GM23338 (cell line): ENCODE measurements around the gene TTYH1. TPM values are rescaled to one million over a fixed set of nuclear protein-coding genes. Genes with fewer than 3 reads are reported as not detected.

Source experiments
- ATAC-seq: fragments of 200-7000 bp; cut with Tn5 transposase; 3 replicates; pipeline ENCODE4 v1.9.1; 2020
- DNase-seq: peaks from one replicate; pipeline ENCODE4 v3.0.0-alpha.2; 2015; ENCODE audit warnings: low spot score
- H2AFZ ChIP-seq: fragments of 200-600 bp; sonication (generic); 2 replicates; pipeline ENCODE4 v1.8.0; 2016; ENCODE audit warnings: antibody characterized with exemption, mild to moderate bottlenecking, moderate library complexity
- H3F3A ChIP-seq: fragments of 200-600 bp; sonication (generic); replicated peaks from 2 replicates; pipeline ENCODE4 v1.8.0; 2017; ENCODE audit warnings: antibody characterized with exemption, mixed run types, low read depth
- H3K27ac ChIP-seq: fragments of 200-600 bp; sonication (generic); 2 replicates; pipeline ENCODE4 v1.6.1; 2016; ENCODE audit warnings: low read depth
- H3K27me3 ChIP-seq: fragments of 200-600 bp; sonication (generic); 2 replicates; pipeline ENCODE4 v1.8.0; 2016; ENCODE audit warnings: mild to moderate bottlenecking, mixed run types, moderate library complexity; ENCODE audit not compliant: insufficient read depth
- H3K36me3 ChIP-seq: fragments of 200-600 bp; sonication (generic); 2 replicates; pipeline ENCODE4 v1.8.0; 2016; ENCODE audit warnings: mild to moderate bottlenecking; ENCODE audit not compliant: insufficient read depth
- H3K4me1 ChIP-seq: fragments of 200-600 bp; sonication (generic); 2 replicates; pipeline ENCODE4 v1.8.0; 2016; ENCODE audit warnings: mild to moderate bottlenecking, moderate library complexity; ENCODE audit not compliant: insufficient read depth
- H3K4me2 ChIP-seq: fragments of 200-600 bp; sonication (generic); 2 replicates; pipeline ENCODE4 v1.7.1; 2017; ENCODE audit warnings: mixed run types
- H3K4me3 ChIP-seq: fragments of 200-600 bp; sonication (generic); 2 replicates; pipeline ENCODE4 v1.6.1; 2016; ENCODE audit warnings: mixed run types
- H3K79me2 ChIP-seq: fragments of 200-600 bp; sonication (generic); replicated peaks from 2 replicates; pipeline ENCODE4 v1.8.0; 2017; ENCODE audit warnings: mild to moderate bottlenecking; ENCODE audit not compliant: insufficient read depth
- H3K9me2 ChIP-seq: fragments of 200-600 bp; sonication (generic); 2 replicates; pipeline ENCODE4 v1.8.0; 2017; ENCODE audit not compliant: insufficient read depth
- H4K20me1 ChIP-seq: fragments of 200-600 bp; sonication (generic); replicated peaks from 2 replicates; pipeline ENCODE4 v1.8.0; 2017; ENCODE audit warnings: mild to moderate bottlenecking; ENCODE audit not compliant: insufficient read depth
- H3K27ac Mint-ChIP-seq: 2 replicates; pipeline ENCODE4 v1.8.0; 2020; ENCODE audit warnings: inconsistent platforms, mild to moderate bottlenecking, moderate library complexity, mixed read lengths
- H3K27me3 Mint-ChIP-seq: 3 replicates; pipeline ENCODE4 v1.8.0; 2022; ENCODE audit warnings: low read depth, mild to moderate bottlenecking, moderate library complexity, mixed read lengths, inconsistent platforms; ENCODE audit not compliant: insufficient read depth, poor library complexity
- H3K36me3 Mint-ChIP-seq: 3 replicates; pipeline ENCODE4 v1.8.0; 2021; ENCODE audit warnings: low read depth, mild to moderate bottlenecking, inconsistent platforms, moderate library complexity, mixed read lengths
- H3K4me1 Mint-ChIP-seq: 3 replicates; pipeline ENCODE4 v1.8.0; 2020; ENCODE audit warnings: mild to moderate bottlenecking, inconsistent platforms, mixed read lengths
- H3K4me3 Mint-ChIP-seq: 3 replicates; pipeline ENCODE4 v1.8.0; 2021; ENCODE audit warnings: moderate library complexity, mild to moderate bottlenecking, inconsistent platforms, mixed read lengths
- H3K9me3 Mint-ChIP-seq: 3 replicates; pipeline ENCODE4 v1.8.0; 2020; ENCODE audit warnings: moderate library complexity, mild to moderate bottlenecking, inconsistent platforms, mixed read lengths
- CREB1 ChIP-seq: fragments of 250-450 bp; sonication (Bioruptor Pico); IDR thresholded peaks from 2 replicates; pipeline ENCODE4 v1.5.0; 2020; ENCODE audit warnings: low read depth, mild to moderate bottlenecking, moderate library complexity
- POLR2AphosphoS5 ChIP-seq: IDR thresholded peaks from 2 replicates; pipeline ENCODE4 v1.6.1; 2016; ENCODE audit warnings: antibody characterized with exemption, low read depth
- ZNF114 ChIP-seq: fragments of 250-450 bp; sonication (Bioruptor Pico); IDR thresholded peaks from 2 replicates; pipeline ENCODE4 v1.5.0; 2020; ENCODE audit warnings: mild to moderate bottlenecking, moderate library complexity
- polyA plus RNA-seq: library from polyadenylated mRNA; unstranded; fragments of >200 nt; fragmentation: Nextera tagmentation; extraction: Ambion mirVana; gene quantifications from 2 replicates; pipeline ENCODE4 v1.2.1, GENCODE V29; 2016
- total RNA-seq: library from RNA; depleted of rRNA; stranded (reverse); fragments of >200 nt; shearing (Covaris generic); gene quantifications from 2 replicates; pipeline ENCODE4 v1.2.3, GENCODE V29; 2014
- TF ChIP-seq, protein P1 (sequence below): IDR thresholded peaks from 2 replicates; pipeline ENCODE4 v1.6.1; 2016; ENCODE audit warnings: antibody characterized with exemption
- TF ChIP-seq, protein P2 (sequence below): IDR thresholded peaks from one replicate; pipeline ENCODE4 v1.6.1; 2018; ENCODE audit warnings: antibody characterized with exemption; ENCODE audit not compliant: unreplicated experiment
- TF ChIP-seq, protein P3 (sequence below): fragments of 250-450 bp; sonication (Bioruptor Pico); IDR thresholded peaks from 2 replicates; pipeline ENCODE4 v1.5.0; 2020; ENCODE audit warnings: mild to moderate bottlenecking, moderate library complexity

Gene TTYH1
- total and polyA plus RNA-seq, 2 experiments from 2014 or later: 18.2 to 40.8 TPM

DNA sequence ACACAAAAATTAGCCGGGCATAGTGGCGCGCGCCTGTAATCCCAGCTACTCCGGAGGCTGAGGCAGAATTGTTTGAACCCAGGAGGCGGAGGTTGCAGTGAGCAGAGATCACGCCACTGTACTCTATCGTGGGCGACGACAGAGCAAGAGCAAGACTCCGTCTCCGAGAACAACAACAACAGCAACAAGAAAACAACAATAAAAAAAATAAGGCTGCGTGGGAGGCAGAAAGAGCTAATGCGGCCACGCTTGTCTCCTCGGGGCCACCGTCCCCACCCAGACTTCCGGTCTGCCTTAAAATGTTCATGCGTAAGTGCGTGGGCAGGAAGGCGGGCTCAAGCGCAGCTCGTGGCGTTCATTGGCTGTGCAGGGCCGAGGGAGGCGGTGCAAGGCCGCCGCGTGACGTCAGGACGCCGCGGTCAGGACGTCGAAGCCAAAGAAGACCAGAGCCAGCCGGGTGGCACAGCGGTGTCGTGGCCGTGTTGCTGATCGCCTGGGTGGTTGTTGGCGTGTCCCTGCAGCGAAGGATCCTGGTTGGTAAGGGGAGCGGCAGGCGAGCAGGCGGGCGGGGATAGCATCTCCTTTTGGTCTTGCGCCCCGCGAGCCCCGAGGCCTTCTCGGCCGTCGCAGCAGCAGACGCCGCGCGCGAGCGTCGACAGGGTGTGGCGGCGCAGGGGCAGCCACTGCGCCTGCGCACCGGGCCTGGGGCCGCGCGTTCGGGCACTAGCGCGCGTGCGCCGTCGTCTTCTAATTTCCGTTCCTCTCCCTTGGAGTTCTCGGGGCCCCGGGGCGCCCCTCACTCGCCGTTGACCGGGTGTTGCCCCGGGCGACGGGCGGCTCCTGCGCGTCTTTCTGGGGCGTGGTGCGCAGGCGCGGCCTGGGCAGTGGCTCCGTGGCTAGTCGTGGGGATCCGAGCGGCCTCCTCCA lies 33.8 kb downstream of the TTYH1 start, which contains the start of gene LENG8:
LENG8 (plus strand) TSS at position 426 of the 927 bp plus-strand sequence. CDS start 2,146 bp downstream, outside the sequence.
- Mint-ChIP-seq H3K4me1 (peaks cover 19% of the 10 kb centered on the region), H3K27me3 (peaks cover 15% of the 10 kb centered on the region), H3K27ac (peak within 1 kb of the TSS; percentile 99), H3K9me3 (peaks cover 12% of the 10 kb centered on the region), H3K4me3 (peak within 1 kb of the TSS; percentile 98), H3K36me3 (peaks cover 53% of the 10 kb centered on the region)
- ATAC-seq (peak; percentile 92), DNase-seq (peak; percentile 95)
- no peaks in the 10 kb centered on the region for H3K9me2 ChIP-seq
- H3K79me2 ChIP-seq: peaks cover 67% of the 10 kb centered on the region
- TF ChIP-seq, protein P1, sequence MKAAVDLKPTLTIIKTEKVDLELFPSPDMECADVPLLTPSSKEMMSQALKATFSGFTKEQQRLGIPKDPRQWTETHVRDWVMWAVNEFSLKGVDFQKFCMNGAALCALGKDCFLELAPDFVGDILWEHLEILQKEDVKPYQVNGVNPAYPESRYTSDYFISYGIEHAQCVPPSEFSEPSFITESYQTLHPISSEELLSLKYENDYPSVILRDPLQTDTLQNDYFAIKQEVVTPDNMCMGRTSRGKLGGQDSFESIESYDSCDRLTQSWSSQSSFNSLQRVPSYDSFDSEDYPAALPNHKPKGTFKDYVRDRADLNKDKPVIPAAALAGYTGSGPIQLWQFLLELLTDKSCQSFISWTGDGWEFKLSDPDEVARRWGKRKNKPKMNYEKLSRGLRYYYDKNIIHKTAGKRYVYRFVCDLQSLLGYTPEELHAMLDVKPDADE: peak; percentile 73; the same call in 1 of the 2 replicates
- TF ChIP-seq CREB1 (CRISPR knock-in tag) (peak; percentile 94), ZNF114 (no peak), POLR2AphosphoS5 (peak; percentile 95)
- TF ChIP-seq, protein P2, sequence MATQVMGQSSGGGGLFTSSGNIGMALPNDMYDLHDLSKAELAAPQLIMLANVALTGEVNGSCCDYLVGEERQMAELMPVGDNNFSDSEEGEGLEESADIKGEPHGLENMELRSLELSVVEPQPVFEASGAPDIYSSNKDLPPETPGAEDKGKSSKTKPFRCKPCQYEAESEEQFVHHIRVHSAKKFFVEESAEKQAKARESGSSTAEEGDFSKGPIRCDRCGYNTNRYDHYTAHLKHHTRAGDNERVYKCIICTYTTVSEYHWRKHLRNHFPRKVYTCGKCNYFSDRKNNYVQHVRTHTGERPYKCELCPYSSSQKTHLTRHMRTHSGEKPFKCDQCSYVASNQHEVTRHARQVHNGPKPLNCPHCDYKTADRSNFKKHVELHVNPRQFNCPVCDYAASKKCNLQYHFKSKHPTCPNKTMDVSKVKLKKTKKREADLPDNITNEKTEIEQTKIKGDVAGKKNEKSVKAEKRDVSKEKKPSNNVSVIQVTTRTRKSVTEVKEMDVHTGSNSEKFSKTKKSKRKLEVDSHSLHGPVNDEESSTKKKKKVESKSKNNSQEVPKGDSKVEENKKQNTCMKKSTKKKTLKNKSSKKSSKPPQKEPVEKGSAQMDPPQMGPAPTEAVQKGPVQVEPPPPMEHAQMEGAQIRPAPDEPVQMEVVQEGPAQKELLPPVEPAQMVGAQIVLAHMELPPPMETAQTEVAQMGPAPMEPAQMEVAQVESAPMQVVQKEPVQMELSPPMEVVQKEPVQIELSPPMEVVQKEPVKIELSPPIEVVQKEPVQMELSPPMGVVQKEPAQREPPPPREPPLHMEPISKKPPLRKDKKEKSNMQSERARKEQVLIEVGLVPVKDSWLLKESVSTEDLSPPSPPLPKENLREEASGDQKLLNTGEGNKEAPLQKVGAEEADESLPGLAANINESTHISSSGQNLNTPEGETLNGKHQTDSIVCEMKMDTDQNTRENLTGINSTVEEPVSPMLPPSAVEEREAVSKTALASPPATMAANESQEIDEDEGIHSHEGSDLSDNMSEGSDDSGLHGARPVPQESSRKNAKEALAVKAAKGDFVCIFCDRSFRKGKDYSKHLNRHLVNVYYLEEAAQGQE: no peak
- TF ChIP-seq, protein P3, sequence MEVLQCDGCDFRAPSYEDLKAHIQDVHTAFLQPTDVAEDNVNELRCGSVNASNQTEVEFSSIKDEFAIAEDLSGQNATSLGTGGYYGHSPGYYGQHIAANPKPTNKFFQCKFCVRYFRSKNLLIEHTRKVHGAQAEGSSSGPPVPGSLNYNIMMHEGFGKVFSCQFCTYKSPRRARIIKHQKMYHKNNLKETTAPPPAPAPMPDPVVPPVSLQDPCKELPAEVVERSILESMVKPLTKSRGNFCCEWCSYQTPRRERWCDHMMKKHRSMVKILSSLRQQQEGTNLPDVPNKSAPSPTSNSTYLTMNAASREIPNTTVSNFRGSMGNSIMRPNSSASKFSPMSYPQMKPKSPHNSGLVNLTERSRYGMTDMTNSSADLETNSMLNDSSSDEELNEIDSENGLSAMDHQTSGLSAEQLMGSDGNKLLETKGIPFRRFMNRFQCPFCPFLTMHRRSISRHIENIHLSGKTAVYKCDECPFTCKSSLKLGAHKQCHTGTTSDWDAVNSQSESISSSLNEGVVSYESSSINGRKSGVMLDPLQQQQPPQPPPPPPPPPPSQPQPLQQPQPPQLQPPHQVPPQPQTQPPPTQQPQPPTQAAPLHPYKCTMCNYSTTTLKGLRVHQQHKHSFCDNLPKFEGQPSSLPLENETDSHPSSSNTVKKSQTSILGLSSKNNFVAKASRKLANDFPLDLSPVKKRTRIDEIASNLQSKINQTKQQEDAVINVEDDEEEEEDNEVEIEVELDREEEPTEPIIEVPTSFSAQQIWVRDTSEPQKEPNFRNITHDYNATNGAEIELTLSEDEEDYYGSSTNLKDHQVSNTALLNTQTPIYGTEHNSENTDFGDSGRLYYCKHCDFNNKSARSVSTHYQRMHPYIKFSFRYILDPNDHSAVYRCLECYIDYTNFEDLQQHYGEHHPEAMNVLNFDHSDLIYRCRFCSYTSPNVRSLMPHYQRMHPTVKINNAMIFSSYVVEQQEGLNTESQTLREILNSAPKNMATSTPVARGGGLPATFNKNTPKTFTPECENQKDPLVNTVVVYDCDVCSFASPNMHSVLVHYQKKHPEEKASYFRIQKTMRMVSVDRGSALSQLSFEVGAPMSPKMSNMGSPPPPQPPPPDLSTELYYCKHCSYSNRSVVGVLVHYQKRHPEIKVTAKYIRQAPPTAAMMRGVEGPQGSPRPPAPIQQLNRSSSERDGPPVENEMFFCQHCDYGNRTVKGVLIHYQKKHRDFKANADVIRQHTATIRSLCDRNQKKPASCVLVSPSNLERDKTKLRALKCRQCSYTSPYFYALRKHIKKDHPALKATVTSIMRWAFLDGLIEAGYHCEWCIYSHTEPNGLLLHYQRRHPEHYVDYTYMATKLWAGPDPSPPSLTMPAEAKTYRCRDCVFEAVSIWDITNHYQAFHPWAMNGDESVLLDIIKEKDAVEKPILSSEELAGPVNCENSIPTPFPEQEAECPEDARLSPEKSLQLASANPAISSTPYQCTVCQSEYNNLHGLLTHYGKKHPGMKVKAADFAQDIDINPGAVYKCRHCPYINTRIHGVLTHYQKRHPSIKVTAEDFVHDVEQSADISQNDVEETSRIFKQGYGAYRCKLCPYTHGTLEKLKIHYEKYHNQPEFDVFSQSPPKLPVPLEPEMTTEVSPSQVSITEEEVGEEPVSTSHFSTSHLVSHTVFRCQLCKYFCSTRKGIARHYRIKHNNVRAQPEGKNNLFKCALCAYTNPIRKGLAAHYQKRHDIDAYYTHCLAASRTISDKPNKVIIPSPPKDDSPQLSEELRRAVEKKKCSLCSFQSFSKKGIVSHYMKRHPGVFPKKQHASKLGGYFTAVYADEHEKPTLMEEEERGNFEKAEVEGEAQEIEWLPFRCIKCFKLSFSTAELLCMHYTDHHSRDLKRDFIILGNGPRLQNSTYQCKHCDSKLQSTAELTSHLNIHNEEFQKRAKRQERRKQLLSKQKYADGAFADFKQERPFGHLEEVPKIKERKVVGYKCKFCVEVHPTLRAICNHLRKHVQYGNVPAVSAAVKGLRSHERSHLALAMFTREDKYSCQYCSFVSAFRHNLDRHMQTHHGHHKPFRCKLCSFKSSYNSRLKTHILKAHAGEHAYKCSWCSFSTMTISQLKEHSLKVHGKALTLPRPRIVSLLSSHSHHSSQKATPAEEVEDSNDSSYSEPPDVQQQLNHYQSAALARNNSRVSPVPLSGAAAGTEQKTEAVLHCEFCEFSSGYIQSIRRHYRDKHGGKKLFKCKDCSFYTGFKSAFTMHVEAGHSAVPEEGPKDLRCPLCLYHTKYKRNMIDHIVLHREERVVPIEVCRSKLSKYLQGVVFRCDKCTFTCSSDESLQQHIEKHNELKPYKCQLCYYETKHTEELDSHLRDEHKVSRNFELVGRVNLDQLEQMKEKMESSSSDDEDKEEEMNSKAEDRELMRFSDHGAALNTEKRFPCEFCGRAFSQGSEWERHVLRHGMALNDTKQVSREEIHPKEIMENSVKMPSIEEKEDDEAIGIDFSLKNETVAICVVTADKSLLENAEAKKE (CRISPR knock-in tag): no peak
- peak within 1 kb of the TSS; percentile 96 for H3K4me2 ChIP-seq
- H3K36me3 ChIP-seq: peaks cover 26% of the 10 kb centered on the region
- peak within 1 kb of the TSS; percentile 95 for H2AFZ ChIP-seq
- peaks cover 36% of the 10 kb centered on the region for H4K20me1 ChIP-seq
- peak within 1 kb of the TSS; percentile 89 for H3K27ac ChIP-seq
- H3K4me1 ChIP-seq: peaks cover 9% of the 10 kb centered on the region
- no peaks in the 10 kb centered on the region for H3F3A ChIP-seq
- H3K27me3 ChIP-seq: no peaks in the 10 kb centered on the region
- peak within 1 kb of the TSS; percentile 97 for H3K4me3 ChIP-seq
